SK-N-SH (cell line): ENCODE results near the gene CHCHD6.

ENCODE experiments used
- CHD2 ChIP-seq: fragments of 150-350 bp; IDR thresholded peaks from 2 replicates; pipeline ENCODE4 v1.6.1; 2018; ENCODE audit warnings: low read length; ENCODE audit not compliant: partially characterized antibody
- EP300 ChIP-seq, 2 experiments: IDR thresholded peaks; 2 replicates each; pipeline versions ENCODE4 v1.4.0 to v1.6.1; 2012; ENCODE audit warnings: borderline replicate concordance in 1 of 2, low read depth in 1 of 2, low read length in 1 of 2
- FOSL2 ChIP-seq: IDR thresholded peaks from 2 replicates; pipeline ENCODE4 v1.4.0; 2012; ENCODE audit warnings: low read depth, mild to moderate bottlenecking, moderate library complexity, borderline replicate concordance
- GABPA ChIP-seq: IDR thresholded peaks from 2 replicates; pipeline ENCODE4 v1.4.0; 2012; ENCODE audit warnings: low read depth, mild to moderate bottlenecking
- MEF2A ChIP-seq: IDR thresholded peaks from 2 replicates; pipeline ENCODE4 v1.4.0; 2012; ENCODE audit warnings: low read depth, borderline replicate concordance
- POLR2AphosphoS5 ChIP-seq: IDR thresholded peaks from 2 replicates; pipeline ENCODE4 v1.6.1; 2012; ENCODE audit warnings: low read depth, low read length
- RAD21 ChIP-seq: IDR thresholded peaks from 2 replicates; pipeline ENCODE4 v1.6.1; 2012; ENCODE audit warnings: mild to moderate bottlenecking, low read length
- RFX5 ChIP-seq: IDR thresholded peaks from 2 replicates; pipeline ENCODE4 v1.6.1; 2012; ENCODE audit warnings: mild to moderate bottlenecking, improper control_type of control experiment, low read length
- RXRA ChIP-seq: IDR thresholded peaks from 2 replicates; pipeline ENCODE4 v1.4.0; 2012; ENCODE audit warnings: low read depth, mild to moderate bottlenecking, borderline replicate concordance
- SIN3A ChIP-seq: IDR thresholded peaks from 2 replicates; pipeline ENCODE4 v1.6.1; 2012; ENCODE audit warnings: low read depth, mild to moderate bottlenecking, low read length, moderate library complexity, borderline replicate concordance
- SMC3 ChIP-seq: IDR thresholded peaks from 2 replicates; pipeline ENCODE4 v1.6.1; 2012; ENCODE audit warnings: low read depth, low read length, improper control_type of control experiment
- TF ChIP-seq, protein P1 (sequence below): fragments of 200-600 bp; sonication (generic); IDR thresholded peaks from 2 replicates; pipeline ENCODE4 v1.6.1; 2017; ENCODE audit warnings: antibody characterized with exemption, mild to moderate bottlenecking, moderate library complexity
- TF ChIP-seq, protein P2 (sequence below): IDR thresholded peaks from 2 replicates; pipeline ENCODE4 v1.4.0; 2012; ENCODE audit warnings: low read depth, borderline replicate concordance
- TF ChIP-seq, protein P3 (sequence below): IDR thresholded peaks from 2 replicates; pipeline ENCODE4 v1.4.0; 2012; ENCODE audit warnings: low read depth

DNA sequence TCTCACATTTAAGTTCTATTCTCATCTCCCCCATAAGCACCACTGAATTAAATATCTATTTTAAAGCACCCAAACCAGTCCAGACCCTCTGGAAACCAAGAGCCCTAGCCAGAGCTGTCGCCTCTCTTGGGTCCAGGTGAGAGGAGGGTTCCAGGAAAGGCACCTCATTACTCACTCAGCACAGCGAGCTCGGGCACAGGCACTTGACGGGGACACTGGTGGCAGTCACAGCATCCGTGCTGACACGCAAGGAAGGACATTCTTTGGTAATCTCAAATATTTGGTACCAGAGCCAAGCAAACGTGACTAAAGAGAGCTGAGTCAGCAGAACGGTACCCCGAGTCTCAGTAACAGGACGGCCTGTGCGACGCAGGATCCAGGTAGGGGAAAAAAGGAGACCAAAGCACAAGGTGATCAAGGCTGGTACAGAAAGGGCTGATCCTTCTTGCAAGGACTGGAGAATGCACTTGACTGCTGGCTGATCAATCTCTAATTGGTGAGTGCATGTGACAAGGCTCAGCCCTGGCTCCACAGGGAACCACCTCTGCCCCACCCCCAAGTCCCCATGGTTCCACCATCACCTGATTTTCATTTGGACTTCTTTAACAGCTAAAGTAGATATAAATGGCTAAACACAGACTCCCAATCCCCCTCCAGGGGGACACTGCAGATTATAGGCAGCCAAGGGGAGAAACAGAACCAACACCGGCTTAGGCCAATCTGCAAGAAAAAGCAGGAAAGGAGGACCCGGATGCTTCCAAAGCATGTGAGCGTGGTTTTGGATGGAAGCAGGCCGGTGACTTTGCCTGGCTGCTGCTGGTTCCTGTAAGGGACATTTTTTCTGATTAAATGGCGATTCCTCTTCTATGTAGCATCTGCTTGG is 61.4 kb downstream of the CHCHD6 start:
- TF ChIP-seq, protein P1, sequence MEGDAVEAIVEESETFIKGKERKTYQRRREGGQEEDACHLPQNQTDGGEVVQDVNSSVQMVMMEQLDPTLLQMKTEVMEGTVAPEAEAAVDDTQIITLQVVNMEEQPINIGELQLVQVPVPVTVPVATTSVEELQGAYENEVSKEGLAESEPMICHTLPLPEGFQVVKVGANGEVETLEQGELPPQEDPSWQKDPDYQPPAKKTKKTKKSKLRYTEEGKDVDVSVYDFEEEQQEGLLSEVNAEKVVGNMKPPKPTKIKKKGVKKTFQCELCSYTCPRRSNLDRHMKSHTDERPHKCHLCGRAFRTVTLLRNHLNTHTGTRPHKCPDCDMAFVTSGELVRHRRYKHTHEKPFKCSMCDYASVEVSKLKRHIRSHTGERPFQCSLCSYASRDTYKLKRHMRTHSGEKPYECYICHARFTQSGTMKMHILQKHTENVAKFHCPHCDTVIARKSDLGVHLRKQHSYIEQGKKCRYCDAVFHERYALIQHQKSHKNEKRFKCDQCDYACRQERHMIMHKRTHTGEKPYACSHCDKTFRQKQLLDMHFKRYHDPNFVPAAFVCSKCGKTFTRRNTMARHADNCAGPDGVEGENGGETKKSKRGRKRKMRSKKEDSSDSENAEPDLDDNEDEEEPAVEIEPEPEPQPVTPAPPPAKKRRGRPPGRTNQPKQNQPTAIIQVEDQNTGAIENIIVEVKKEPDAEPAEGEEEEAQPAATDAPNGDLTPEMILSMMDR: no peak
- TF ChIP-seq RAD21 (no peak), EP300 (IDR thresholded peaks at IDR 0.05; ENCODE audit: borderline replicate concordance in 1 of 2, low read depth in 1 of 2, low read length in 1 of 2) (no peak), RXRA (no peak), RFX5 (no peak), CHD2 (no peak), MEF2A (no peak), SIN3A (no peak), POLR2AphosphoS5 (no peak), SMC3 (no peak), FOSL2 (no peak), GABPA (no peak)
- TF ChIP-seq, protein P2, sequence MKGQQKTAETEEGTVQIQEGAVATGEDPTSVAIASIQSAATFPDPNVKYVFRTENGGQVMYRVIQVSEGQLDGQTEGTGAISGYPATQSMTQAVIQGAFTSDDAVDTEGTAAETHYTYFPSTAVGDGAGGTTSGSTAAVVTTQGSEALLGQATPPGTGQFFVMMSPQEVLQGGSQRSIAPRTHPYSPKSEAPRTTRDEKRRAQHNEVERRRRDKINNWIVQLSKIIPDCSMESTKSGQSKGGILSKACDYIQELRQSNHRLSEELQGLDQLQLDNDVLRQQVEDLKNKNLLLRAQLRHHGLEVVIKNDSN: no peak
- TF ChIP-seq, protein P3, sequence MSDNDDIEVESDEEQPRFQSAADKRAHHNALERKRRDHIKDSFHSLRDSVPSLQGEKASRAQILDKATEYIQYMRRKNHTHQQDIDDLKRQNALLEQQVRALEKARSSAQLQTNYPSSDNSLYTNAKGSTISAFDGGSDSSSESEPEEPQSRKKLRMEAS: no peak
